HG03469 (cell line): ENCODE data around the gene TLR5.

Source experiments
- ATAC-seq: cut with Tn5 transposase; IDR thresholded peaks from one replicate; pipeline ENCODE4 v1.9.1; 2021; ENCODE audit warnings: mild to moderate bottlenecking, moderate library complexity, moderate number of reproducible peaks; ENCODE audit not compliant: unreplicated experiment

Gene TLR5

DNA sequence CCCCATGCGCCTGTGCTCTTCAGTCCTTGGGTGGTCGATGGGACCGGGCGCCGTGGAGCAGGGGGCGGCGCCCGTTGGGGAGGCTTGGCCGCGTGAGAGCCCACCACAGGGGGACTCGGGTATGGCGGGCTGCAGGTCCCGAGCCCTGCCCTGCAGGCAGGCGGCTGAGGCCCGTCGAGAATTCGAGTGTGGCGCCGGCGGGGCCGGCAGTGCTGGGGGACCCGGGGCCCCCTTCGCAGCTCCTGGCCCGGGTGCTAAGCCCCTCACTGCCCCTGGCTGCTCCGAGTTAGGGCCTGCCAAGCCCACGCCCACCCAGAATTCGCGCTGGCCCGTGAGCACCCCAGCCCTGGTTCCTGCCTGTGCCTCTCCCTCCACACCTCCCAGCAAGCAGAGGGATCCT lies 26.1 kb downstream of the TLR5 start:
- ATAC-seq, result no peak

DNA sequence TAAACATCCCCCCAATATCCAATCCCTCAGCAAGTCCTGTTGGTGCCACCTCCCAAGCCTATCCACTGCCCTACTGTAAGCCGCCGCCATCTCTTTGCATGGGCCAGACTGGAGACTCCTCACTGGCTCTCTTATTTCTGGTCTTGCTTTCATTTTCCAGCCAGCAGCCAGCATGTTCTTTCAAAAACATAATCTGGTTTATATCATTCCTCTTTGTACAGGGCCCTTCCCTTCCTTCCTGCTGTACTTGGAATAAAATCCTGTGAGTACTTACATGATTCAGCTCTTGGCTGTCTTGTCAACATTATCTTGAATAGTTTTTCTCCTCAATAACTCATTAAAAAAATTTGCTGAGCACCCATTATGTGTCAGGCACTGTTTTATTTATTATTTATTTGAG lies 28.2 kb downstream of the TLR5 start:
- ATAC-seq, result no peak

DNA sequence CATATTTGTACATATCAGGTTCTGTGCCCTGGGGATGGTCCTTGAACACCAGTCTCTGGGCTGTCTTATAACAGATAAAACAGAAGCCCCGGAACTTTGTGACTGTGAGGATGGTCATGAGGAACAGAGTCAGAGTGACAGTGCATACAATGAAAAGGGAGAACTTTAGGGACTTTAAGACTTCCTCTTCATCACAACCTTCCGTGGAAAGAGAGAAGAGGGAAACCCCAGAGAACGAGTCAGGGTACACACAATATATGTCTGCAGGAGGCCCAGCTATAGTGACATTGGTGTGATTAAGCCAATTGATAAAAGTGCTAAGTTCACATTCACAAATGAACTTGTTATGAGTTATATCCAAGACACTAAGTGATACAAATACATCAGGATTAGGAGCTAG lies 32.1 kb downstream of the TLR5 start:
- no peak for ATAC-seq

DNA sequence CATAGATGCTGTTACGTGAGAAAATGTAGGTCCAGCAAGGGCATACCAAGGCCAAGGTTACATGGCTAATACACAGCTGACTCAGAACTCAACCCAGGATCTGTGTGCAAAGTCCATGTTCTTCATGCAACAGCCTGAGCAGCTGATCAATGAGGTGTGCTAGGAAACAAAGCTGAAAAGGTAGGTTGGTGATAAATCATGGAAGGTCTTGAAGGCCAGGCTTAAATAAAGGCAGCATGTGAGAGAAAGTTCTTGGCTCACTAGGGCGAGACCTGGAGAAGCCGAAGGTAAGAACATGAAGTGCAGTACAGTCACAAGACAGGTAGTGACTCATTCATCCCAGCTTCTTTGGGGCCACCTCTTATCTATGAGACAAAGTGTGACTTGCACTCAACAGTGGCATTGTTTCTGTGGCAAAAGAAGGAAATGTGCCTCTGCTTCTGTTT lies 33.4 kb downstream of the TLR5 start:
- no peak for ATAC-seq

DNA sequence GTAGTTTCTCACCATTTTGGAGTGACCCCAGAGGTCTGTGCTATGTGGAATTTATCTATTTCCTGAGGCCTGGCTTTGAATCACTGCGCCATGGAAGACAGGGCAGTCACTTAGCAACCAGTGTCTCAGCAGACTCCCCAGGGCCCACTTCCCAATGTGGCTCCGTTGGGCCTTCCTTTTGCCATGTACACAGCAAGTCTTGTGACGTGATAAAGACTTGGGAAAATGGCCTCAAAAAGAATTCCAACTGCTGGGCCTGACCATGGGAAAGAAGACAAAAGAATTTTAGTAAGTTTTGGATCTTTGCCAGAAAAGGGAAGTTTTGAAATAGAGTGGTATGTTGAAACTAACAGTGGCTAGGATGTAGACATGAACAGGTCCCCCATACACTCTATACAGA lies 36.2 kb downstream of the TLR5 start:
- no peak for ATAC-seq

DNA sequence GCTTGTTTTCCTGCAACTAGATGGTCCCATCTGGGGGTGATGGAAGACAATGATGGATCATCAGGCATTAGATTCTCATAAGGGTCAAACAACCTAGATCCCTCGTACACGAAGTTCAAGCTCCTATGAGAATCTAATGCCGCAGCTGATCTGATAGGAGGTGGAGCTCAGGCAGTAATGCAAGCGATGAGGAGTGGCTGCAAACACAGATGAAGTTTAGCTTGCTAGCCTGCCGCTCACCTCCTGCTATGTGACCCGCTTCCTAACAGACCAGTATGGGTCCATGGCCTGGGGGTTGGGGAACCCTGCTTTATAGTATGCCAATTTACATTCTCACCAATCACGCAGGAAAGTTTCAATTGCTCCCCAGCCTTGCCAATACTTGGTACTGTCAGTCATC lies 37.5 kb downstream of the TLR5 start:
- no peak for ATAC-seq

DNA sequence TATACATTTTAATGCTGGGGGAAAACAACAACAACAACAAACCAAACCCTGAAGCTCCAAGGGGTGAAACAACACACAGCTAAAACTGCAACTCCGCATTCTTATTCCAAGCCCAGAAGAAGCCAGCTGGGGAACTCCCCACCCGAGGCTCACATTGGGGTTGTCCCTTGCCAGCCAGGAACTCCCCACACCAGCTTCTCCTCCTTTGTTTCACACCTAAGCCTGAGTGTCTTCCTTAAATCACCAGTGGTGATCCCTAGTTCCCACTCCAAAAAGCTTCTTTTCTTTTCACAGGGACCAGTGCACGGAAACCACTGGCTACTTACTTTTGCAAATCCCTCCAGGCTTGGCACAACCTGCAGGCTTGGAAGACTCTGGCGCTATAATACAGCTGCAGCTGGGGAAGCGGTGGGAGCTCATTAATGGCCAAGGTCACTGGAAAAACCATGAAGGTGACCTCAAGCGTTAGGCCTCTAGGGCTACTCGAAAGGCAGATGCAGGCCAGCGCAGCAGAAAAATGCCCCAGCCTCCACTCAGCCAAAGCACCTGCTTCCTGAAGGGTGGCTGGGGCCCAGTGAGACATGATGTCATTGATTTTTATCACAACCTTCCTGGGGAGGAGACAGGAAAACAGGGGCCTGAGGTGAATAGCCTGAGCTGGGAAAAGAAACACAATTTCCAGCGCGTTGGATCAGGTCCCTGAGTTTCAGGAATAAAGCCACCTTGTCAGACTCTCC lies 40.1 kb downstream of the TLR5 start:
- no peak for ATAC-seq

DNA sequence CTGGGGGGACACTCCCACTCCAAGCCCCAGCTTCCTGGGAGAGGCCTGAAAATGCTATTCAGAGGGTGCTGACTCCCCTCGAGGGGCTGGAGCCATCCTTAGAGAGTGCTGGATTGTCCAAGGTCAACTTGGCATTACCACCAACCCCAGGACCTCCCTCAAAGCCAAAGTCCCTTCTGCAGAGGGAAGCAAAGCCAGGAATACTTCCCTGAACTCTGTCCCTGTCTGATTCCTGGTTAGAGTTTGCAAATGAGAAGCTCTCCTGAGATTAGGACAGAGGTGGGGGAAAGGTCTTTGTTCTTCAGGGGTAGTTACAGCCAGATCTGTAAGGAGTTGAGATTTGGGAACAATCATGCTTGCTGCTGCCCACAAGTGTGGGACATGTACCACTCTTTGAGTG lies 45.3 kb downstream of the TLR5 start:
- no peak for ATAC-seq

DNA sequence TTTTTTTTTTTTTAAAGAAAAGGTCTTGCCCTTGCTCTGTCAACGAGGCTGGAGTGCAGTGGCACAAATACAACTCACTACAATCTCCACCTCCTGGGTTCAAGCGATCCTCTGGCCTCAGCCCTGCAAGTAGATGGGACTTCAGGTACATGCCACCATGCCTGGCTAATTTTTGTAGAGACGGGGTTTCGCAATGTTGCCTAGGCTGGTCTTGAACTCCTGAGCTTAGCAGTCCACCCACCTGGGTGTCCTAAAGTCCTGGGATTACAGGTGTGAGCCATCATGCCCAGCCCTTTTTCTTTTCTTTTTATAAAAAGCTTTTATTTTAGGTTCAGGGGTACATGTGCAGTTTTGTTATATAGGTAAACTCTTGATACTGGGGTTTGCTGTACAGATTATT lies 47.2 kb downstream of the TLR5 start:
- ATAC-seq, result no peak

DNA sequence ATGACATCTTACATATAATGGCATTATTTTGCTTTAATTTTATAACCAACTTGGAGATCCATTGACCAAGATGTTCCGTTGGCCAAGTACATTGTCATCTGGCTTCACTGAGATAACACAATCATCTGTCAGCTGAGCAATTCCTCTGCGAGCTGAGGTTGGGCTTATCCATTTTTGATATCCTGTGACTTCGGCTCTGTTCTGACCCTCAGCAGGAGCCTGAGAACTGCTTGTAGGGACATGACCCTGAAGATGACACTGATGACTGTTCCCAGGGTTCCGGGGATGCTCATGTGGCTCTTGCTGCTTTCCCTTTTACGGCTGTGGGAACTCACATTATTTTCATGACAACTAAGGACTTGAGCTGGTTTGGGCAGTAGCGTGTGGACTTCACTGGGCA lies 51.2 kb downstream of the TLR5 start:
- no peak for ATAC-seq

DNA sequence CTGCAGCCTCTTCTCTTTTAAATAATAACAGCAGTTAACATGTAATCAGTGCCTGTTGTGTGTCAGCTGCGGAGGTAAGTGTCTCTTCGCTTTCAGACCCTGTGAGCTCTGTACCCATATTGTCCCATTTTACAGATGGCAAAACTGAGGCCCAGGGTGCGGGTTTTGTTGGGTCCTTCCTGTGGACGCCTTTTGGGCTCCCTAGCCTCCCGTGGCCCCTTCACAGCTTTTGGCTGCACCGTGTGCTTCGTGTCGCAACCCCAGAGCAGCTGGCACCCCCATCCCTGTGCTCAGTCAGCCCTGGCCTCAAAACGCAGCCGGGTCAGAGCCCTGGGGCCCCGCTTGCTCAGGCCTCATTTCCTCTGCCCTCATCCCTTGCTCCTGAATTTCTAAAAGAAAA lies 53.8 kb downstream of the TLR5 start:
- no peak for ATAC-seq

DNA sequence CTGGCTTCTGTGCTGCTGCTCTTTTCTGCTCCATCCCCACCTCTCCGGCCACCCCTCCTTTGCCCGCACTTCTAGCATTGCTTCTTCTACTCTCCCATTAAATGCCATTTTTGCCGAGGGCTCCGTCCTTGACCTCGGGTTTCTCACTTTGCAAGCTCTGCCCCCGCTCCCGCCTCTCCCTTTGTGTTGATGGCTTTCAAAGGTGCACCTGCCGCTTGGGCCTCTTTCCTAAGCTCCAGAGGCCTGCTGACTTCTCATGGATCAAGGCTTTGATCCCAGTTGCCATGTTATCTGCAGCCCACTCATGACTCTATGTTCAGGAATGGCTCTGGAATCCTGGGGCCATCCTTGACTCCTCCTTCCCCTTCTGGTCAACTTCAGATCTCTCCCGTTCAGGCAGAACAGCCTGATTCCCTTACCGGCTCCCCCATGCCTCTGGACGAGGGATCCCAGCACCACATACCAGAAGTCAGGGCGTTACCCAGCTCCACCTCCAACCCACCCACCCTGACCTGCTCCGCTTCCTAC lies 54.3 kb downstream of the TLR5 start:
- ATAC-seq, result no peak

DNA sequence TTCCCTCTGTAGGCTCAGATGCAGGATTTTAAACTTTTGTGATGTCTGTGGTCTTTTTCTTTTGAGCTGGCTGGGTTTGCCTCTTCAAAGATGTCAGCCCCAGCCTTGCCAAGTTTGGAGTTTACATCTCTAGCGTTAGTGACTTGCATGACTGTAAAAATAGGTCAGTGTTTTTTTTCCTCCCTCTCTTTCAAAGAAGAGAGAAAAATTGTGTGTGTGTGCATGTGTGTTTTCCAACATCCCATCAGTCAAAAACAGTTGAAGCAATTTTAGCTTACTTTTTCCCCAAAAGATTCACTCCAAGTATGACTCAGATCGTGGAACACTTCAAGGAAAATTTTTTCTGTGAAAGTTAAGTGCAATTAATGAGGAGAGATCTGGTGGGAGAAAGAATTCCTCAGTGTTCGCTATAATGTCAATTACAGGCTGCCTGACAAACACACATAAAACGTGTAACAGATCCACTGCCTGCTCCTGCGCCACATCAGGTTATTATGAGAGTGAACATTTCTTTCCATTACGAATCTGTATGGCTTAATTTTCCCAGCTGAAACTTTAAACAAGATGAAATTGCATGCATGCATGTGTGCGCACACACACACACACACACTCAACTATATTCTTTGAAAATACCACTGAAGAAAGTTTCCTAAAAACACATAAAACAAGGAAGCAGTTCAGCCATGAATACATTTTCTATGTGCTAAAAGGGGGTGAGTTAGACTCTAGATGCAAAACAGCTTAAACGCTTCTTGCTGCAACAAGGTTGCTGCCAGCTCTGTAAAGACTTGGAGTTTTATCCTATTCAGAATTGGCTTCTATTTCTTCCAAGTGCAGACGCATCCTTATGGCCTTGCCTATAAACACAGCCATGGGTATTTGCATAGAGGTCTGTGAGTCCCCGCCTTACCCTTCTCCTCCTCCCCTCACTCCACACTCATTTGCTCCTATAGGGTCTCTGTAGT lies 55.5 kb downstream of the TLR5 start:
- no peak for ATAC-seq

DNA sequence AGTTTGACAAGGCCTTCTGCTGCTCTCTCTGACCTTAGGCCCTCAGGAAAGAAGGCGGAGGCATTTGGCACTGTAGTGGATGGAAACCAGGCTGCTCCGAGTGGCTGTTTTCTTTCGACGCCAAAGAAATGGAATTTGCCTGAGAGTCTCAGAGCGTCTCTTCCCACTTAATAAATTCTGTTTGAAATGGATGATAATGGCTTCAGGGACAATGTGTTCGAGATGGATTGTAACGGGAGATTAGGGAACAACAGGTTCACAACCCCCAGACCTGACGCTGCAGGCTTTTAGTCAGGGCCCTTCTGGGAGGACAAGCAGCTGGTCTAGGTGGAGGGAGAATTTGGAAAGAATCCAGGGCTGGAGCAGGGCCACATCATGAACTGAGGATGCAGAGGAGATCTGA lies 58.6 kb downstream of the TLR5 start:
- ATAC-seq, result no peak

DNA sequence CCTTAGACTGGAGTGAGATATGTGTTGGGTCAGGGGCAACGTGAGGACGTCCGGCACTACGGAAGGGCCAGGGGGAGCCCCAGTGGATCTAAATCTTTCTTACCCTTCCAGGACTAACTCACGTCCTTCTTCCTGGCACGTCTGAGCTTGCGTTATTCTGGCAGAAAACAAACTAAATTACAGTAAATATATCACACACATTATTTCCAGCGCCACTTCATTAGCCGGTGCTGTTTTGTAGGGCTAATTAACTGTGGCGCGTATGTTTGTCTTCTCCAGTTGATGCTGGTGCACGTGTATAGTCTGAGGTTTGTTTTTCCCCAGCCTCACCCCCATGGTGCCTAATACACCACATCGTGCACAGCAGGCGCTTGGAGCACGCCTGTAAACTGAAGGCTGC lies 59.2 kb downstream of the TLR5 start:
- ATAC-seq, result no peak

DNA sequence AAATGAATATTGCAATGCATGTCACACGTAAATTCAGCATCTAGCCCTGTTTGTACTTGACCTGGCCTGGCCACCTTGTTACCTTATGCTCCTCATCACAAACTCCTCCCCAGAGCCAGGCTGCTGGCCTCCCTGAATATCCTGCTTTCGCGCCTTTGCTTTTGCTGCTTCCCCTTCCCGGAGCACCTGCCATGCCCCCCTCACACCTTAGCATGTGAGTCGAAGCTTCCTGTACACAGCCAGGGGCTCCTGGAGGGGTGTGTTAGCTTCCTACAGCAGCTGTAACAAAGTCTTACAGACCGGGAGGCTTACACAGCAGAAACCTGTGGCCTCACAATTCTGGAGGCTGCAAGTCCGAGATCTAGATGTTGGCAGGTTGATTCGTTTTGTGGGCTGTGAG lies 60.1 kb downstream of the TLR5 start:
- no peak for ATAC-seq

DNA sequence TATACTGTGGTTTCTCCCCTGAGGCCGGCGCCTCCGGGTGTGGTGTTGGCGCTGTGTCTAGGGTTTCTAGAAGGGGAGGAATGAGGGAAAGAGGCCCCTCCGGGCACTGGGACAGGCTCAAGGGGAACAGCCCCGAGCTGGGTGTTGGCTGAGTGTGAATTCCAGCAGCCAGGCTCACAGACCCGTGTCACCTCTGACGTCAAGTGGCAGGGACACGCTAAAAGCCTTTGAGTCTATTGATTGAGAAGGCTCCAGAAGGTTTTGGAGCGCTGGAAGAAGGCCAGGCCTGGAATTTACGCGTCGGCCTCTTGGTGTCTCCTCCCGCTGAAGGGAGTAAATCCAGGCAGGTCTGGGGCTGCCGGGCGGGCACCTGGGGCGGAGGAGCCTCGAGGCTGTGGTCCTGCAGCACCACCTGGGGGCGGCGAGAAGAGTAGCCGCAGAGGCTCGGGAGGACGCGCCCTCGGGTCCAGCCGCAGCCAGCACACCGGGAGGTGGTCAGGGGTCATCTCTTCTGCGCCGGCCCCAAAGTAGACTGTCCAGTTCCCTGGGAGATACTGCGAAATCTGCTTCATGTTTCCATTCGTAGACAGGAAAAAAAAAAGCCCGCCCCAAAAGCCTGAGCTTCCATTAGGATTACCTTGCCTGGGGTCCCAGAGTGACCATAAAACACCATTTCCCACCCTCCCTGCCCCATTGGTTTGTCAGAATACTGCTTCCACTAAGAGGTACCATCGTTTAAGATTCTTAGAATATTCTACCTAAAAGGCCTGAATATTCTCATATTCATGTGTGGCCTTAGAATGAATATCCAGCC lies 61.7 kb downstream of the TLR5 start:
- peak; percentile 93 for ATAC-seq

DNA sequence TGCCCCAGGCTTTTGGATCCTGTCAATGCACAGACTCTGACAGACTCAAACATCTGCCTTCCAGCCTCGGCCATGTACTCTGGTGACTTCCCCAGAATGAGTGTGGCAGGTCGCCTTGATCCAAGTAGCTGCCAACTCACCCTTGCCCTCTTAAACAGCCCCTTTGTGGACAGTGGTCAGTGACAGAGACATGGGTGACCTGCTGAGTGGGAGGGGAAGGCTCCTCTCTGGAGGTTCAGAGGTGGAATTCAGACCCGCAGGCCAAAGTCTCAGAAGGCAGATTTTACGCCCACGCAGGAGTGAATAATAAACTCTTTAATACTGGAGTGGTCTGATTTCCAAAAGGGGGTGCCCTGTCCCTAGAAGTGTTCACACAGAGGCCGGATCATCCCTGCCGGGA lies 63.5 kb downstream of the TLR5 start:
- no peak for ATAC-seq

DNA sequence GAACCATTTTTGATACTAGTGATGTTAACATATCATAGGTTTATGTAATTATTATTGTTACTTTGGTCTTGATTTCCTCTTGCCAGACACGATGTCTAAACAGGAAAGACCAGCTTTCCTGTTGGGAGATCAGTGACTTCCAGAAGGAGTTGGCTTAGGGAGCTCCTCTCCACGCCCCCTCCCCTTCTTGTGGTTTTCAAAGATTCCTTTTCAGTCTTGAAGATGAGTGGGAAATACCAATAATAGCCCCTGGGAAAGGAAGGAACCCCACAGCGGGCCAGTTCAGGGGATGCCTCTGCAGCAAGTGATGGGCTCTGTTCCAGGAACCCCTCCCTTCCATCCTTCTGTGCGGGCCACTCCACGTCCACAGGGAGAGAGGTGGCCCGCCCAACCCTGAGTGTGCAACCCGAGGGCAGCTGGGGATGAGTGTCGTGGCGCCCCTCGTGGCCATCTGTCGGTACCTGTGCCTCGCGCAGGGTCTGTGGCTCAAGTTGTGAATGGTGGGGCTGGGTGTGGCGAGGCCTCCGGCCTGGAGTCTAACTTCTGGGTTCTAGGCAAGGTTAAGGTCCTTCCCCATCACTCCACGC lies 65.7 kb downstream of the TLR5 start:
- ATAC-seq, result no peak

DNA sequence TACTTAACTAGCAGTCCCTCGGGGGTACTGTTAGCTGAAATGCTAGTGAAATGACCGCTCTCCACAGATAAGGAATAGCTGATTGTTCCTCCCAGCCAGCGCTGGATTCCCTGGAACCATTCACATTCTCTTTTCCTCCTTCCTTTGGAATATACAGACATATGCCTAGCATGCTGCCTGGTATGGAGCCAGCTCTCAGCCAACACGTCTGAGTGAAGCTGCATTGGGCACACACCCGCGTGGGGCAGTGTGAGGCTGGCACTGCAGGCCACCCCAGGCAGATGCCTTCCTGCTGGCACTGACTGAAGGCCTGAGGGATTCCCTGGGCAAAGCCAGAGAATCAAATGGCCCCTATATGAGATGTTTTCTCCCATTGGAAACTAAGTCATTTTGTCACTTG lies 66.7 kb downstream of the TLR5 start:
- no peak for ATAC-seq

DNA sequence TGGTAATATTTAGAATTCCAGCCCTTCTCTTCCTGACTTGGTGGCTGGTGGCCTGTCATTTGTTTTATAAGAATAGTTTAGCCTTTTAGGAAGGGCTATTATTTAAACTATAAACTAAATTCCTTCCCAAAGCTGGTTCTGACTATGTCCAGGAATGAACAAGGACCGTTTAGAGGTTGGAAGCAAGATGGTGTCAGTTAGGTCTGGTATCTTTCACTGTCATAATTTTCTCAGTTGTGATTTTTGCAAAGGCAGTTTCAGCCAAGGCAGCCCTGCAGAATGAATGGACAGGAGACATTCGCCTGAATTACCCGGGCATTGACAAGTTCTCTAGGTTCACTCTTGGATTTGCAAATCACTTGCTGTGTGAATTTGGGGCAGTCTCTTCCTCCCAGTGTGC lies 67.2 kb downstream of the TLR5 start:
- no peak for ATAC-seq
